Measurements from ENCODE around the gene ZBED2. TPM values are rescaled to one million over a fixed set of nuclear protein-coding genes. Genes with fewer than 3 reads are reported as not detected.

The ZBED2 gene
- total RNA-seq, 1 experiment from 2014 or later: 0.07 TPM

DNA sequence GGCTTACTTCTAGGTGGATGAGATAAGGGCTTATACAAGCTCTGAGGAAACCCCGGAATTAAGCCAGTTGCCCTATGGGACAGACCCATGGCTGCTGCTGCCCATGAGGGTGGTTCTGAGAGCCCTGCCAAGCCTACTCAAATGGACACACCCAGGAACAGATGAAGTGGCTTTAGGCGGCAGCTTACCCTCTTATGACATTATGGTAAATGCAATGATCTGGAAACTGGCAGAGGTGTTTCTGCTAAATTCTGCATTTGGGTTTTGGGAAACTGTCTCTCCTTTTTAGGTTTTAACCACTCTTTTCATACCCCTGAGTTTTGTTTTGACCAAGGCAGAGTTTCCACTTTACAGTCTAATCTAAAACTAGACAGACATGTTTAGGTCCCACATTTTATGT is 9.0 kb upstream of the ZBED2 start:
- TF ChIP-seq, protein P1, sequence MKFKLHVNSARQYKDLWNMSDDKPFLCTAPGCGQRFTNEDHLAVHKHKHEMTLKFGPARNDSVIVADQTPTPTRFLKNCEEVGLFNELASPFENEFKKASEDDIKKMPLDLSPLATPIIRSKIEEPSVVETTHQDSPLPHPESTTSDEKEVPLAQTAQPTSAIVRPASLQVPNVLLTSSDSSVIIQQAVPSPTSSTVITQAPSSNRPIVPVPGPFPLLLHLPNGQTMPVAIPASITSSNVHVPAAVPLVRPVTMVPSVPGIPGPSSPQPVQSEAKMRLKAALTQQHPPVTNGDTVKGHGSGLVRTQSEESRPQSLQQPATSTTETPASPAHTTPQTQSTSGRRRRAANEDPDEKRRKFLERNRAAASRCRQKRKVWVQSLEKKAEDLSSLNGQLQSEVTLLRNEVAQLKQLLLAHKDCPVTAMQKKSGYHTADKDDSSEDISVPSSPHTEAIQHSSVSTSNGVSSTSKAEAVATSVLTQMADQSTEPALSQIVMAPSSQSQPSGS (CRISPR knock-in tag; IDR thresholded peaks at IDR 0.05; ENCODE audit: borderline replicate concordance, low read depth): no peak
- no peak for TF ChIP-seq NR2C2 (CRISPR knock-in tag; IDR thresholded peaks at IDR 0.05)
- no peak for TF ChIP-seq OVOL2 (CRISPR knock-in tag; IDR thresholded peaks at IDR 0.05; ENCODE audit: borderline replicate concordance)
- TF ChIP-seq GABPB1 (CRISPR knock-in tag; IDR thresholded peaks at IDR 0.05): no peak
- TF ChIP-seq KAT7 (CRISPR knock-in tag; IDR thresholded peaks at IDR 0.05; ENCODE audit: borderline replicate concordance): no peak
- Mint-ChIP-seq H3K27ac (no peak overlapping the region), H3K27me3 (ENCODE audit: low read depth) (no peaks in the 10 kb centered on the region), H3K36me3 (no peaks in the 10 kb centered on the region), H3K9me3 (peaks cover 9% of the 10 kb centered on the region), H3K4me3 (no peak overlapping the region), H3K4me1 (no peaks in the 10 kb centered on the region)
- POLR2A ChIA-PET: no interaction called here
- CTCF ChIA-PET: no interaction called here
- ATAC-seq: no peak
- DNase-seq (ENCODE audit: low spot score): no peak

DNA sequence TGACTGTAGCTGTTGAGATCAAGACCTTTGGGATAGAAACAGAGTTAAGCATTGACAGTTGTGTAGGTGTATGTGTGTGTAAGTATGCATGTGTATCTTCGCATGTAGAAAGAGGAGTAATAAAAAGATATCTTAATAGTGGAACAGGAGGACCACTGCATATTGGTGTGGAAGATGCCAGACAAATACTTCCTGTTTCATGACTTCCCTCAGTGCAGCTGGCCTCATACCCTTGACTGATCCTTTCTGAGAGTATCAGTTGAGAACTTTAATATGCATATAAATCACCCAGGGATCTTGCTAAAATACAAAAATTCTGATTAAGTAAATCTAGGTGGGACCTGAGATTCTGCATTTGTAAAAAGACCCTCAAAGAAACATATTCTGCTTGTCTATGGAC is 8.5 kb upstream of the ZBED2 start:
- Mint-ChIP-seq H3K9me3 (peaks cover 9% of the 10 kb centered on the region), H3K27me3 (ENCODE audit: low read depth) (no peaks in the 10 kb centered on the region), H3K4me1 (no peaks in the 10 kb centered on the region), H3K4me3 (no peak overlapping the region), H3K27ac (no peak overlapping the region), H3K36me3 (no peaks in the 10 kb centered on the region)
- TF ChIP-seq, protein P2, sequence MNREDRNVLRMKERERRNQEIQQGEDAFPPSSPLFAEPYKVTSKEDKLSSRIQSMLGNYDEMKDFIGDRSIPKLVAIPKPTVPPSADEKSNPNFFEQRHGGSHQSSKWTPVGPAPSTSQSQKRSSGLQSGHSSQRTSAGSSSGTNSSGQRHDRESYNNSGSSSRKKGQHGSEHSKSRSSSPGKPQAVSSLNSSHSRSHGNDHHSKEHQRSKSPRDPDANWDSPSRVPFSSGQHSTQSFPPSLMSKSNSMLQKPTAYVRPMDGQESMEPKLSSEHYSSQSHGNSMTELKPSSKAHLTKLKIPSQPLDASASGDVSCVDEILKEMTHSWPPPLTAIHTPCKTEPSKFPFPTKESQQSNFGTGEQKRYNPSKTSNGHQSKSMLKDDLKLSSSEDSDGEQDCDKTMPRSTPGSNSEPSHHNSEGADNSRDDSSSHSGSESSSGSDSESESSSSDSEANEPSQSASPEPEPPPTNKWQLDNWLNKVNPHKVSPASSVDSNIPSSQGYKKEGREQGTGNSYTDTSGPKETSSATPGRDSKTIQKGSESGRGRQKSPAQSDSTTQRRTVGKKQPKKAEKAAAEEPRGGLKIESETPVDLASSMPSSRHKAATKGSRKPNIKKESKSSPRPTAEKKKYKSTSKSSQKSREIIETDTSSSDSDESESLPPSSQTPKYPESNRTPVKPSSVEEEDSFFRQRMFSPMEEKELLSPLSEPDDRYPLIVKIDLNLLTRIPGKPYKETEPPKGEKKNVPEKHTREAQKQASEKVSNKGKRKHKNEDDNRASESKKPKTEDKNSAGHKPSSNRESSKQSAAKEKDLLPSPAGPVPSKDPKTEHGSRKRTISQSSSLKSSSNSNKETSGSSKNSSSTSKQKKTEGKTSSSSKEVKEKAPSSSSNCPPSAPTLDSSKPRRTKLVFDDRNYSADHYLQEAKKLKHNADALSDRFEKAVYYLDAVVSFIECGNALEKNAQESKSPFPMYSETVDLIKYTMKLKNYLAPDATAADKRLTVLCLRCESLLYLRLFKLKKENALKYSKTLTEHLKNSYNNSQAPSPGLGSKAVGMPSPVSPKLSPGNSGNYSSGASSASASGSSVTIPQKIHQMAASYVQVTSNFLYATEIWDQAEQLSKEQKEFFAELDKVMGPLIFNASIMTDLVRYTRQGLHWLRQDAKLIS (CRISPR knock-in tag; IDR thresholded peaks at IDR 0.05; ENCODE audit: borderline replicate concordance): no peak
- DNase-seq (ENCODE audit: low spot score) (no peak), ATAC-seq (no peak)
- ChIA-PET POLR2A (no interaction called here), CTCF (no interaction called here)

DNA sequence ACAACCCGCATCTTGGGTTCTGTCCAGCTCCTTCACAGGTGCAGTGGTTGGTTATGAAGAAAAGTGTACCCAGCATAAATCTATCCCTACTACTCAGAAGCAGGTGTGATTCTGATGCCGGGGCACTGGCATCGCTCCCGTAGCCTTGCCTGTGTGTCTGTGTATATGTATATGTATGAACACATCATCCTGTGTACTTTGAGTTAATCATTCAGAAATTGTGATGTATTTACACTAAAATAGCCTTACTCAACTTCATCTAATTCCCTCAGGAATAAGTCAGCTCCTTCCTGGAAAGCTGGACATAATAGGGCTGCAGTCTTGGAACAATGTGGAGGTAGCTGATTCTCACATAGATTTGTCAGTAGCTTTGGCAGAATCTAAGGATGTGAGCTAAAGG is 6.7 kb upstream of the ZBED2 start:
- no peak overlapping the region for H3K27ac Mint-ChIP-seq
- ChIA-PET POLR2A (no interaction called here), CTCF (no interaction called here)
- no peaks in the 10 kb centered on the region for H3K27me3 Mint-ChIP-seq (ENCODE audit: low read depth)
- peaks cover 9% of the 10 kb centered on the region for H3K9me3 Mint-ChIP-seq
- no peaks in the 10 kb centered on the region for H3K36me3 Mint-ChIP-seq
- no peaks in the 10 kb centered on the region for H3K4me1 Mint-ChIP-seq
- no peak overlapping the region for H3K4me3 Mint-ChIP-seq
- no peak for ATAC-seq
- no peak for DNase-seq (ENCODE audit: low spot score)
- TF ChIP-seq ZNF219 (CRISPR knock-in tag; IDR thresholded peaks at IDR 0.05; ENCODE audit: borderline replicate concordance) (no peak), RELA (CRISPR knock-in tag; IDR thresholded peaks at IDR 0.05; ENCODE audit: borderline replicate concordance) (no peak), NFE2L1 (CRISPR knock-in tag; IDR thresholded peaks at IDR 0.05) (no peak), MXD4 (CRISPR knock-in tag; IDR thresholded peaks at IDR 0.05; ENCODE audit: borderline replicate concordance) (no peak), NFYB (CRISPR knock-in tag; conservative IDR thresholded peaks at IDR 0.05; ENCODE audit: low read depth) (no peak), MYBL2 (CRISPR knock-in tag; IDR thresholded peaks at IDR 0.05) (no peak), ZNF138 (CRISPR knock-in tag; conservative IDR thresholded peaks at IDR 0.05) (no peak), TP53 (CRISPR knock-in tag; IDR thresholded peaks at IDR 0.05) (no peak), EMX1 (CRISPR knock-in tag; IDR thresholded peaks at IDR 0.05) (no peak), FOXP1 (CRISPR knock-in tag; IDR thresholded peaks at IDR 0.05; ENCODE audit: borderline replicate concordance) (no peak), ZNF263 (CRISPR knock-in tag; IDR thresholded peaks at IDR 0.05; ENCODE audit: low read depth) (no peak), JAZF1 (CRISPR knock-in tag; IDR thresholded peaks at IDR 0.05) (no peak), NR1H2 (CRISPR knock-in tag; IDR thresholded peaks at IDR 0.05) (no peak)
- TF ChIP-seq, protein P3, sequence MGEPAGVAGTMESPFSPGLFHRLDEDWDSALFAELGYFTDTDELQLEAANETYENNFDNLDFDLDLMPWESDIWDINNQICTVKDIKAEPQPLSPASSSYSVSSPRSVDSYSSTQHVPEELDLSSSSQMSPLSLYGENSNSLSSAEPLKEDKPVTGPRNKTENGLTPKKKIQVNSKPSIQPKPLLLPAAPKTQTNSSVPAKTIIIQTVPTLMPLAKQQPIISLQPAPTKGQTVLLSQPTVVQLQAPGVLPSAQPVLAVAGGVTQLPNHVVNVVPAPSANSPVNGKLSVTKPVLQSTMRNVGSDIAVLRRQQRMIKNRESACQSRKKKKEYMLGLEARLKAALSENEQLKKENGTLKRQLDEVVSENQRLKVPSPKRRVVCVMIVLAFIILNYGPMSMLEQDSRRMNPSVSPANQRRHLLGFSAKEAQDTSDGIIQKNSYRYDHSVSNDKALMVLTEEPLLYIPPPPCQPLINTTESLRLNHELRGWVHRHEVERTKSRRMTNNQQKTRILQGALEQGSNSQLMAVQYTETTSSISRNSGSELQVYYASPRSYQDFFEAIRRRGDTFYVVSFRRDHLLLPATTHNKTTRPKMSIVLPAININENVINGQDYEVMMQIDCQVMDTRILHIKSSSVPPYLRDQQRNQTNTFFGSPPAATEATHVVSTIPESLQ (CRISPR knock-in tag; IDR thresholded peaks at IDR 0.05): no peak
- TF ChIP-seq, protein P2 (CRISPR knock-in tag; IDR thresholded peaks at IDR 0.05; ENCODE audit: borderline replicate concordance): no peak
- TF ChIP-seq, protein P4, sequence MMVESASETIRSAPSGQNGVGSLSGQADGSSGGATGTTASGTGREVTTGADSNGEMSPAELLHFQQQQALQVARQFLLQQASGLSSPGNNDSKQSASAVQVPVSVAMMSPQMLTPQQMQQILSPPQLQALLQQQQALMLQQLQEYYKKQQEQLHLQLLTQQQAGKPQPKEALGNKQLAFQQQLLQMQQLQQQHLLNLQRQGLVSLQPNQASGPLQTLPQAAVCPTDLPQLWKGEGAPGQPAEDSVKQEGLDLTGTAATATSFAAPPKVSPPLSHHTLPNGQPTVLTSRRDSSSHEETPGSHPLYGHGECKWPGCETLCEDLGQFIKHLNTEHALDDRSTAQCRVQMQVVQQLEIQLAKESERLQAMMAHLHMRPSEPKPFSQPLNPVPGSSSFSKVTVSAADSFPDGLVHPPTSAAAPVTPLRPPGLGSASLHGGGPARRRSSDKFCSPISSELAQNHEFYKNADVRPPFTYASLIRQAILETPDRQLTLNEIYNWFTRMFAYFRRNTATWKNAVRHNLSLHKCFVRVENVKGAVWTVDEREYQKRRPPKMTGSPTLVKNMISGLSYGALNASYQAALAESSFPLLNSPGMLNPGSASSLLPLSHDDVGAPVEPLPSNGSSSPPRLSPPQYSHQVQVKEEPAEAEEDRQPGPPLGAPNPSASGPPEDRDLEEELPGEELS (CRISPR knock-in tag; IDR thresholded peaks at IDR 0.05): no peak

Data from WTC11 (cell line).